Right ventricle myocardium inferior (tissue), 1 donor: ENCODE results near the gene DSN1. TPM values are rescaled to one million over a fixed set of nuclear protein-coding genes. Genes with fewer than 3 reads are reported as not detected.

Experiments used
- ATAC-seq: fragments of 200-7000 bp; cut with Tn5 transposase; one replicate; pipeline ENCODE4 v1.9.1; 2020; ENCODE audit warnings: mild to moderate bottlenecking, moderate library complexity
- DNase-seq: peaks from one replicate; pipeline ENCODE4 v3.0.0; 2021; ENCODE audit errors: missing footprints
- intact Hi-C: fragments of 100-400 bp; cut with DNase I; formaldehyde crosslinking; loops from one replicate; pipeline ENCODE4 v1.11.0; 2022
- long read RNA-seq: library from polyadenylated mRNA; unstranded; transcript quantifications from one replicate; pipeline ENCODE4 v2.0.0, GENCODE V29; 2021
- total RNA-seq: library from RNA; stranded (reverse); fragmentation: NEBNext Ultra II Directional; extraction: Animal tissue kit (Norgen Biotek cat#: 25700); gene quantifications from one replicate; pipeline ENCODE4 v1.2.1, GENCODE V29; 2021
- donor health status: DM: no; HTN: yes; CAD: no; lungs with severe emphysema.

Gene DSN1, protein sequence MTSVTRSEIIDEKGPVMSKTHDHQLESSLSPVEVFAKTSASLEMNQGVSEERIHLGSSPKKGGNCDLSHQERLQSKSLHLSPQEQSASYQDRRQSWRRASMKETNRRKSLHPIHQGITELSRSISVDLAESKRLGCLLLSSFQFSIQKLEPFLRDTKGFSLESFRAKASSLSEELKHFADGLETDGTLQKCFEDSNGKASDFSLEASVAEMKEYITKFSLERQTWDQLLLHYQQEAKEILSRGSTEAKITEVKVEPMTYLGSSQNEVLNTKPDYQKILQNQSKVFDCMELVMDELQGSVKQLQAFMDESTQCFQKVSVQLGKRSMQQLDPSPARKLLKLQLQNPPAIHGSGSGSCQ
- 4.4 TPM for total RNA-seq
- long read RNA-seq, partial matches to known transcripts = 0 of 6 reads
- long read RNA-seq, other reads (novel, unspliced or antisense) = 1 of 6 reads

DNA sequence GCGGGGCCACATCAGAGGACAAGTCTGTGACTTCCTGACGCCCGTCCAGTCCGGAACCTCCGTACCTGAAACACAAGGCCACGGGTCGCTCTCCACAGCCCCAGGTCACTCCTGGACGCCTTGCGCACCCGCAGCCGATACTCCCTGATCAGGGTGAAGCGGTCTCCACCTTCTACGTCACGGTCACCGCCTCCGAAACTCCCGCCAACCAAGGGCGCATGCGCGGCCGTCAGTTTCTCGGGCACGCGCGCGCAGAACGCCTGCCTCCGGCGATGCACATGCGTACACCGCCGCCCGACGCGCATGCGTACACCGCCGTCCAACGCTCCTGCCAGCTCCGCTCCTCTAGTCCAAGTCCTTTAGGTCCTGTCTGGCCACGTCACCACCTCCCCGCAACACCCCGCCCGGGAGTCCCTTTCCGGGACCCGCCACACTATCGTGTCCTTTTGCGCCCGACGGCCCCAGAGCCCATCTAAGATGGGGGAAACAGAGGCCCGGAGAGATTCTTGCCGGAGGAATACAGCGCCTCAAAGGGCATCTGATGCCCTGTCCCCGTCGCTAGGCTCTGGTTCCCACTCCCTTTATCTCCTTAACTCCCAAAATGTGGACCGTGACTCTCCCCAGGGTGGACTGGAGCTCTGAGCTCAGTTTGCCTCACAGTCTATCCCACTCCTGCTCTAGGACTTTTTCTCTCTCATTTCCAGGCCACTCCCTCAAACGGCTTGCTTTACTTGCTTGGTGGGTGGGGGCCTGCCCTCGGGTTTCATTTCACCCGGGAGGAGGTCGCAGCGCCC lies at the start of gene DSN1:
Gene DSN1, minus strand, starts transcription at position 167 of the 794 bp plus-strand sequence. CDS start 2,305 bp downstream, outside the sequence.
- ATAC-seq (peak; percentile 96), DNase-seq (peak; percentile 100)
- intact Hi-C loops = loop anchor here (2.0 kb wide), 1 partner anchor 89 kb away; a partner anchor contains a TSS

DNA sequence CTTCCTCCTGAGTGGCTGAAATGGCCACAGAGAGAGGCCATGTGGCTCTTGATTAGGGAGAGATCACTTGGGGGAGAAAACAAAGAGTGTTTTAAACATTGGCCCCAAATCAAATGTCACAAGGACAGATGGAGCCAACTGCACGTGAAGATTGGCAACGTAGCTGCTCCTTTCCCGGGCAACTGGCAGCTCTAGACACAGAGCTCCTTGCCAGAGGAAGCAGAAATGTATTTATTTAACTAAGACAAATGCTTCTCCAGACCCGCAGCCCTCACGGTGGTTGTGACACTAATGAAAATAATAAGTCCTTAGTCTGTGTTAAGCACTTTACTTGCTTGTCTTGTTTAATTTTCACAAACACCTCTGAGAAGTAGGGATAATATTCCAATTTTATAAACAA lies 49.6 kb upstream of the DSN1 start:
- DNase-seq = no peak
- ATAC-seq = no peak
- intact Hi-C loops = loop anchor here (5.0 kb wide), 1 partner anchor 39 kb away; a partner anchor contains a TSS

DNA sequence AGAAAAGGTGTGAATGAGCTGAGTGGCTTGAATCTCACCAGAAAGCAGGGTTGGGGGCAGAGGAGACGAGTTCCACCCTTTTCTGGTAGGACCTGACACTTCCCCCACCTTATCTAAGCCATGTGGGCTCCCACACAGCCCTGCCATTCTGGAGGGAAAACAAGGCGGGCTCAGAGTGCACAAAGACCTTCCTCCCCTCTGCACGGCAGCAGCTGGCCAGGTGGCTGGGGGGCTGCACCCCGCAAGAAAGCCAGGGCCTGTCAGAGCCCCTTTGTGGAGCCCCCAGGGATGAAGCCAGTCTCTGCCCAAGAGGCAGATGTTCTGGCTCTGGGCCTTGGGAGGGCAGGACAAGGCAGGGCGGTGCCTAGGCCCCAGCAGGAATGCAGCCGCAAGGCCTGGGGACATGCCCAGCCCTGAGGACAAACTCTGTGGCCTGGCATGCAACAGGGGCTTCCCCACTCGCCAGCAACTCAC lies 48.4 kb upstream of the DSN1 start:
- ATAC-seq (peak; percentile 67), DNase-seq (no peak)
- intact Hi-C loops = loop anchor here (5.0 kb wide), 1 partner anchor 40 kb away; a partner anchor contains a TSS

DNA sequence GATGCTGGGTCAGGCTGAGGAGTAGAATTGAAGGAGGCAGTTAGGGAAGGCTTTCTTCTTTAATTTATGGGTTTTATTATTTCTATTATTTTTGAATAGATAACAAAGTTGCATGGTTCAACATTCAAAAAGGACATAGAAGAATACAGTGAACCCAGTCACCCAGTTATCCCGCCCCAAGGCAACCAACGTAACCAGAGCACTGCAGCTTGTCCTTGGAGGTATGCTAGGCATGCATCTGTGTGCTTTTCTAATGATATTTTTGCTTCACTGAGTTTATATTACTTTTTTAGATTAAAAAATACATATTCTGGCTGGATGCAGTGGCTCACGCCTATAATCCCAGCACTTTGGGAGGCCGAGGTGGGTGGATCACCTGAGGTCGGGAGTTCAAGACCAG lies 47.4 kb upstream of the DSN1 start:
- intact Hi-C loops = loop anchor here (5.0 kb wide), 1 partner anchor 41 kb away; a partner anchor contains a TSS
- ATAC-seq (no peak), DNase-seq (no peak)

DNA sequence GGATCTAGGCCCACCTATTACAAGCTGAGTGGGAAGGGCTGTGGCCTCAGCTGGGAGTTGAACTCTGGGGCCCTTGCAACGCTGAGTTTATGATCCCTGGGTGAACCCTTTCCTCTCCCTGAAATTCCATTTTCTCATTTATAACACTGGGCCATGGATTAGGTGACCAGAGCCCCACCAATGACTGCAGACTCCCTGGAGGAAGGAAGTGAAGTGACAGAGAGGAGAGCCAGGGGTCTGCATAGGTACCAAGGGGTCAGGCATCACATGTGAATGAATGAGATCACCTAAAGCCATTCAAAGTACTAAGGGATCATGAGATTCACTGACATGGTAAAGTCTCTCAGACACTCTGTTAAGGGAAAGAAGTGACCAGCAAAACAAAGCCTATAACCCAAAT lies 46.5 kb upstream of the DSN1 start:
- DNase-seq = no peak
- intact Hi-C loops = loop anchor here (5.0 kb wide), 1 partner anchor 42 kb away; a partner anchor contains a TSS
- ATAC-seq = no peak

DNA sequence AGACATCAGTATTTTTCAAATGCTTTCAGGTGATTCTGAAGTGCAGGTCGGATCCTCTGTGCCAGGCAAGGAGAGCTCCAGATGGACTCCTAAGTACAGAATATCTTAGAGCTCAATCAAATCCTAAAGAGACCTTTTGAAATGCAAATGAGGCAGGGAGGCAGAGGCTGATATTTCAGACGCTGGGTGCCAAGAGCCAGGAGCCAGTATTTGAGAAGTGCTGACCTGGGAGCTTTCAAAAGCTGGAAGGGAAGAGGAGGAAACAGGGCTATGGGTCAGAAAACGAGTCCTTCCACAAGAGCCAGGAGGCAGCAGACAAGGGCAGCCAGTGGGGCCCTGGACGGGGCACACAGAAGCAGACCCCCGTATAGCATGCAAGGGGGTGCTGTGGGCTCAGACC lies 46.1 kb upstream of the DSN1 start:
- ATAC-seq = no peak
- intact Hi-C loops = loop anchor here (5.0 kb wide), 1 partner anchor 43 kb away; a partner anchor contains a TSS
- no peak for DNase-seq

DNA sequence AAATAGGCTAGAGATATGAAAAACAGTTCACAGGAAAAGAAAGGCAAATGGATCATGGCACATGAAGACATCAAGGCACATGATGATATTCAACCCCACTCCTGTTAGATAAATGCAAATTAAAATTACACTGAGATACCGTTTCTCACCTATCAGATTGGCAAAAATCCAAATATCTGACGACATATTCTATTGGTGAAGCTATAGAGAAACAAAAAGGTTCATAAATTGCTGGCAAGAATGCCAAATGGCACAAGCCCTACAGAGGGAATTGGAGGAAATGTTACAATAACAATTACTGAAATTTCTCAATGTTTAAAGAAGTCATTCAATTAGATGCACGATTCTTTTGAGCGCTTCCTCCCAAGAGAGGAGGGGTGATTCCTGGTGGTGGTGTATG lies 45.3 kb upstream of the DSN1 start:
- no peak for ATAC-seq
- intact Hi-C loops = no loop called here
- DNase-seq = no peak

DNA sequence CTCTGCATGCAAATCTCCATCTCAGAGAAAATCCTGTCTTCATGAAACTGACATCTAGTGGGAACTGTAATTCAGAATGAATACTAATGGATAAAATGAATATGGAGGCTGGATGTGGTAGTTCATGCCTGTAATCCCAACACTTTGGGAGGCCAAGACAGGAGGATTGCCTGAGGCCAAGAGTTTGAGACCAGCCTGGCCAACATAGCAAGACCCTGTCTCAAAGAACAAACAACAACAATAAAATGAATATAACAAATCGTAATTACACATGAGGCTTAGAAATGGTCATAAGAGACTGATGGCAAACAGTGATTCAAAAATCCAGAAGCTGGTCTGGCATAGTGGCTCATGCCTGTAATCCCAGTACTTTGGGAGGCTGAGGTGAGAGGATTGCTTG lies 44.6 kb upstream of the DSN1 start:
- intact Hi-C loops = no loop called here
- no peak for ATAC-seq
- DNase-seq = no peak

DNA sequence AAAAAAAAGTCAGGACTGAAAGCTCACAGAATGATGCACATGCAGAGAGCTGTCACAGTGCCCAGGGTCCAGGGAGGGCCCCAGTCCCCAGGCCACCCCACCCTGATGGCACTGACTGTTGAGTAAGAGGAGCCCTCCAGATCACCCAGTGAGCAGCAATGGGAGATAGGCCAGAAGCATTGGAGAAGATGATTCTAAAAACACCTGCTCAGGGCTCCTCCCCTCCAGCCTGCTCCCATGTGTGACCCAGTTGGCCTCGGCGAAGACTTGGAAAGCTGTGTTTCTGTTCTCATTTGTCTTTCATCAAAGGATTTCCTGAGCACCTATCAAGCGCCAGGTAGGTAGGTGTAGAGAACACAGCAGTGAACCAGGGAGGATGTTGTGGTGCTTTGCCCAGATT lies 43.9 kb upstream of the DSN1 start:
- no peak for ATAC-seq
- DNase-seq = no peak
- intact Hi-C loops = no loop called here

DNA sequence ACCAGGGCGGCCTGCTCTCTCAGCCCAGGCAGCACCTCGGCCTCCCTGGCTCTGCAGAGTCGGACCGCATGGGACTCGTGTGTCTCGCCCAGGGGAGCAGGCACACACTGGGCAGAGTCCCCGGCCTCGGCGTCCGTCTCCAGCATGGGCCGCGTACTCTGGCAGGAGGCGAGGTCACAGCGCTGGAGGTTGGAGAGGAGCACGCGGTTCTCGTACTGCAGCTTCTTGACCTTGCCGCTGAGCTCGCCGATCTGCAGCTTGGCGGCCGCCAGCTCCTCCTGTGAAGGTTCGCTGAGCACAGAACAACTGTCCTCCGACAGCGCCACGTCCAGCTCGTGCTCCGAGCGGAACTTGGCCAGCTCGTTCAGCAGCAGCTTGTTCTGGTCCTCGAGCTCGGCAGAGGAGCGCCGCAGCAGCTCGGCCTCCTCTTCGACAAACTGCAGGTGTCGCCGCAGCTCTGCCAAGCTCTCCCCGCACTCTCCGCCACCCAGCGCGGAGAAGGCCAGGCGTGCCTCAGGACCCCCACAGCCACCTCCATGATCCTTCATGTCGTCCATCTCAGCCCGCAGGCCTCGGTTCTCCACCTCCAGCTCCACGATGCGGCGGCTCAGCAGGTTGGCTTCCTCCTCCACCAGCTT lies 42.0 kb upstream of the DSN1 start:
- DNase-seq = peak; percentile 77
- intact Hi-C loops = no loop called here
- ATAC-seq = no peak

DNA sequence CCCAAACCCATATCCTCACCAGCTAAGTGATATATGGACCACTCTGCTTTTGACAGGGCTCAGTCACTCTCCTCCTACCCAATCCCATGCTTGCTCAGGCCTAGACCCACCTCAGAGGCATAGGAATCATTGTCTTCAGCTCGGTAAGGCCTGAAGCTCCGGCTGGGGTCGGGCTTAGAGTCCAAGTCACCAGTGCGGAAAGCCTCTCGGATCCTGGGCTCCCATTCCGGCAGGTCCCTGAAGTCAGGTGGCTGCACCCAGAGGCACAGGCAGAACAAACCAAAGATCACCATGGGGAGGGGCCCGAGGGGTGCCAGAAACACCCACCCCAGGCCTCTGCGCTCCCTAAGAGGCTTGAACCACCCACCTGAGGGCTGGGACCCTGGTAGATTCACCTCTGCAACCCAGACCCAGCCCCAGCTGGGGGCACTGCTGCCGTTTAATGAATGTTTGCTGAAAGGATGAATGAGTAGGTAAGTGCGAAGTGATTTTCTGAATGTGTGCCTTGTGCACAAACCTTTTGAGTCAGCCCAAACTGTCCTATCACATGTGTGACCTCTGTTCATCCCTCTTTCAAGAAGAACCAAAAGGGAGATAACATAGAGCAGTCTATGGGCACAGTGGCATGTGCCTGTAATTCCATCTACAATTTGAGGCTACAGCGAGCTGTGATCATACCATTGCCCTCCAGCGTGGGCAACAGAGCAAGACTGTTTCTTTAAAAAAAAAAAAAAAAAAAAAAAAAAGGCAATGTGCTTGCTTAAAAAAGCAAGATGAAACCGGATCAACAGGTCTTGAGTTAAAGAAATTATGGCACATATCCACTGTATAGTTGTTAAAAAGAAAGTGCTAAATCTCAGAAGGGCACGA lies 39.3 kb upstream of the DSN1 start:
- ATAC-seq (no peak), DNase-seq (no peak)
- intact Hi-C loops = no loop called here

DNA sequence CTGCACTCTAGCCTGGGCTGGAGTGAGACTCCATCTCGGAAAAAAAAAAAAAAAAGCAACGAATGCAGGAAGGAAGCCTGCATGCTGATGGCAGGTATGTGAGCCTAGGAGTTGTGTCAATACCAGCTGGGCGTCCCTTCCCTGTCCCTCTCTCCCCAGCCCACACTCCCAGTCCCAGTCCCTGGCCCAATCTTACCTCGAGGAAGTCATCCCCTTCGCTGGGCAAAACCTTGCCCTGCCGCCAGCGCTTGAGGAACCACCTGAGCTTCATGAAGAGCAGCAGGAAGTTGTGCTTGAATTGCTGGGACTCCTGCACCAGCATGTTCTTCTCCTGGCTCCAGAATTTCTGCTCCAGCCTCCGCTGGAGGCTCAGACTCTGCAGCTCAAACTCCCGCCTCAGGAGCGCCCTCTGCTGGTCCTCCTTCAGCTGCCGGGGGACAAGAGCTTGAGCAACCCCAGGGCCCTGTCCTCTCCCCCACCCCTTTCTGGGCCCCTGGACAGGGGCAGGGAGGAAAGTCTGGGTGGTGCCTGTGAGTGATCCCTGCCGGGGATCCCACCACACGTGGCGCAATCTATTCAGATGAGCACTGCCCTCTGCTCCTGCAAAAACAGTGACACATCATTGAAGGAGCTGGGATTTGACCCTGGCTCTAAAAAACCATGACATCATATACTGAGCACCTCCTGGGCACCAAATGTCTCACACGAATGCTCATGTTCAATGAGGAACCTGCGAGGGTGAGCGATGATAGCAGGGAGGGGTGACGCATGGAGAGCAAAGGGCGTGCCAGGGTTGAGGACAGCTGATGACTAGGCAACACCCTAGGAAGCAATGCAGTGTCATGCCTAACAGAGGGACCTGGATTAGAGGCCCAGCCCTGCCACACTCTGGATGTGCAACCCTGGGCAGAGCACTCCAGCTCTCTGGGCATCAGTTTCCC lies 35.0 kb upstream of the DSN1 start:
- ATAC-seq (no peak), DNase-seq (peak; percentile 86)
- intact Hi-C loops = no loop called here

DNA sequence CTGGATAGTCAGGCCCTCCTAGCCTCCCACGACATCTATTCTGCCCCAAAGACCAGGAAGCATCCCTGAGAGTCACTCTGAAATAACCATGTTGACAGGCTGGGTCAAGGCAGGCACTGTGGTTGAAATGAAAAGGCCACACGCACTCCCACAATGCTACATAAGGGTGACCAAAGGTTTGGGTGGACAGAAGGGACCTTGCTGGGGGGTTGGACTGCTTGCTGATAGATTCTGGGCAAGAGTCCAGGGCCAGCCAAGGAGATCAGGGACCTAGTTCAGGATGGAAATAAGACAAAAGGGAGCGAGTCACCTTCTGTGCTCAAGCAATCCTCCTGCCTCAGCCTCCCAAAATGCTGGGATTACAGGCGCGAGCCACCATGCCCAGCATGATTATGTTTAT lies 32.5 kb upstream of the DSN1 start:
- intact Hi-C loops = no loop called here
- ATAC-seq (no peak), DNase-seq (no peak)

DNA sequence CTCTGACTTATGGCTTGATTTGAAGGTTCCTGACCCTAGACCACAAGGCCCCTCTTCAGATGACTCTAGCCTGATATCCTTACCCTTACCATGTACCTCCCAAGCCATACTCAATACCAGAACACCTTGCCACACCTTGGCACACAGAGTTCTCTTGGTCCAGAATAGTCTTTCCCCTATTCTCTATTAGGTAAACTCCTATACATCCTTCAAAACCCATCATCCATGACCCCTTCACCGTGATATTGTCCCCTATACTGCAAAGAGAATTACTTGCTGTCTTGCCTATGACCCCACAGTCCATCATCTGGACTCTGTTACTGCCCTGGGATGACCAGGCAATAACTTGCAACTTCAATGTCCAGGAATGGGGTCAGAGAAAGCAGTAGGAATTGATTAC lies 31.8 kb upstream of the DSN1 start:
- DNase-seq (no peak), ATAC-seq (no peak)
- intact Hi-C loops = no loop called here

DNA sequence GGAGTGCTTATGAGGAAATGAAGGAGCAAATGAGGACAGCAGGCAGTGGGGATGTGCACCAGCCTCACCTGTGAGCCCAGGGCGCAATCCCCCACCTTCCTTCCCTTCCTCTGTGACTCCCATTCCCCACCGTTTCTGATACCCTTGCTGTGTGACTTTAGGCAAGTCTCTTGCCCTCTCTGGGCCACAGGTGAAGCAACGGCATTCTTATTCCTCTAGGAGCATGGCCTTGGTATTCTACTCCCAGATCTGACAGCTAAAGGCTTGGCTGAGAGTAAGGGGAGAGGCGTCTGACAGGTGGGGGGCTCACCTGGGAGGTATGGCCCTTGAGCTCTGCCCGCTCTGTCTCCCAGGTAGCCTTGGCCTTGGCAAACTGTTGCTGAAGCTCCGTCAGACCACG lies 30.9 kb upstream of the DSN1 start:
- DNase-seq (no peak), ATAC-seq (no peak)
- intact Hi-C loops = no loop called here

DNA sequence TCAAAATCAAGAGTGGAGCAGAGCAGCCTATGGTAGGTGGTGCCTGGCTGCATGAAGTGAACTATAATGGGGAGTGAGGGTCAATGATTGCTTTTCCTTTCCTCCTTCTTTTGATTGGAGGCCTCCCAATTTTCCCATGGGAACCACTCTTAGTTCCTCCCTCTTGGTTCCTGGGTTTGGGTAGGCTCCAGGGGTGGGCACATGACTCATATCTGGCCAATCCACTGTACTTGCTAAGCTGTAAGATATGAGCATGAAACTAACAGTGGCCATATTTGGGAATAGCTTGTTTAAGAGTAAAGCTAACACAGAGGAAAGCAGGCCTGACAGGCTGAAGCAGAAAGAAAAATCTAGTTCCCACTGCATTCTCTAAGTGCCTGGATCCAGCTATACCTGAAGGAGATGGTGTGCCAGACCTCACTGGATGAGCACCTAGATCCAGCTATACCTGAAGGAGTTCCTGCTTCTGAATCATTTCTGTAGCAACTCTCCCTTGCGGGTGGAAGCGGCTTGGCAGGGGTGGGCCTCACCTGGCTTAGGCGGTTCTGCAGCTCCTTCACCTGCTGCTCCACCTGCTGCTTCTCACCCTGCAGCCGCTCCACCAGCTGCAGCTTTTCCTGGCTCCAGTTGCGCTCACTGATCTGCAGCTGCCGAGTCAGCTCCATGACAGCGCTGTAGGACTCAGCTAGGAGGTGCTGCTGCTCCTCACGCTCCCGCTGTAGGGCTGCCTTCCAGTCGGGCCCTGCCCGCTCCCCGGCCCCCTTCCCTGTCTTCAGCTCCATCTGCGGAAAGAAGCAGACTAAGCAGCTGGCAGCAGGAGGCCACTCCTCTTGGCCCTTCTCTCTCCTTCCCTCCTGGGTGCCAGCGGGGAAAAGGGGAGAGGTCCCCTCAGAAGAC lies 29.0 kb upstream of the DSN1 start:
- intact Hi-C loops = no loop called here
- ATAC-seq (no peak), DNase-seq (no peak)
